Measurements from ENCODE around the gene EIPR1.

DNA sequence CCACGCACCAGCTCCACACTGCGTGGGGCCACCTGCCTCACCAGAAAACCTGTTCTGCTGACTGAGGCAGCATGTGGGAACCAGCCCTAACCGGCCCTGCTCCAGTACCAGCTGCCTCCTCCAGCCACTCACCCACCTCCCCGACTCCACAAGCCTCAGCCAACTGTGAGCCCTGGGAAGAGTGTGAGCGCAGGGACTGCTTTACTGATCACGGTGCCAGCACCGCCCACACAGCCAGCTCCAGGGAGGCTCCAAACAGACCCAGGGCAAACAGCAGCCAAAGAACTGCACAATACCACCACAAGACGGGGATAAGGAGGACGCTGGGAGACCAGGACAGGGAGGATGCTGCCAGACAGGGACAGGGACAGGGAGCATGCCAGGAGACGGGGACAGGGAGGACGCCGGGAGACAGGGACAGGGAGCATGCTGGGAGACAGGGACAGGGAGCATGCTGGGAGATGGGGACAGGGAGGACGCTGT, 28.4 kb downstream of the EIPR1 start:
- no peak for TF ChIP-seq POLR2A (IDR thresholded peaks at IDR 0.05)
- TF ChIP-seq, protein P1, sequence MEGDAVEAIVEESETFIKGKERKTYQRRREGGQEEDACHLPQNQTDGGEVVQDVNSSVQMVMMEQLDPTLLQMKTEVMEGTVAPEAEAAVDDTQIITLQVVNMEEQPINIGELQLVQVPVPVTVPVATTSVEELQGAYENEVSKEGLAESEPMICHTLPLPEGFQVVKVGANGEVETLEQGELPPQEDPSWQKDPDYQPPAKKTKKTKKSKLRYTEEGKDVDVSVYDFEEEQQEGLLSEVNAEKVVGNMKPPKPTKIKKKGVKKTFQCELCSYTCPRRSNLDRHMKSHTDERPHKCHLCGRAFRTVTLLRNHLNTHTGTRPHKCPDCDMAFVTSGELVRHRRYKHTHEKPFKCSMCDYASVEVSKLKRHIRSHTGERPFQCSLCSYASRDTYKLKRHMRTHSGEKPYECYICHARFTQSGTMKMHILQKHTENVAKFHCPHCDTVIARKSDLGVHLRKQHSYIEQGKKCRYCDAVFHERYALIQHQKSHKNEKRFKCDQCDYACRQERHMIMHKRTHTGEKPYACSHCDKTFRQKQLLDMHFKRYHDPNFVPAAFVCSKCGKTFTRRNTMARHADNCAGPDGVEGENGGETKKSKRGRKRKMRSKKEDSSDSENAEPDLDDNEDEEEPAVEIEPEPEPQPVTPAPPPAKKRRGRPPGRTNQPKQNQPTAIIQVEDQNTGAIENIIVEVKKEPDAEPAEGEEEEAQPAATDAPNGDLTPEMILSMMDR (IDR thresholded peaks at IDR 0.05): no peak
- no peak for TF ChIP-seq EP300 (IDR thresholded peaks at IDR 0.05; ENCODE audit: low read depth)
